ENCODE results near the gene PGBD2.
"Not testable (repeated sequence)": the region's sequence is repeated elsewhere in the genome, so short reads cannot be mapped to it uniquely, and the experiment has no call there.

The PGBD2 gene

DNA sequence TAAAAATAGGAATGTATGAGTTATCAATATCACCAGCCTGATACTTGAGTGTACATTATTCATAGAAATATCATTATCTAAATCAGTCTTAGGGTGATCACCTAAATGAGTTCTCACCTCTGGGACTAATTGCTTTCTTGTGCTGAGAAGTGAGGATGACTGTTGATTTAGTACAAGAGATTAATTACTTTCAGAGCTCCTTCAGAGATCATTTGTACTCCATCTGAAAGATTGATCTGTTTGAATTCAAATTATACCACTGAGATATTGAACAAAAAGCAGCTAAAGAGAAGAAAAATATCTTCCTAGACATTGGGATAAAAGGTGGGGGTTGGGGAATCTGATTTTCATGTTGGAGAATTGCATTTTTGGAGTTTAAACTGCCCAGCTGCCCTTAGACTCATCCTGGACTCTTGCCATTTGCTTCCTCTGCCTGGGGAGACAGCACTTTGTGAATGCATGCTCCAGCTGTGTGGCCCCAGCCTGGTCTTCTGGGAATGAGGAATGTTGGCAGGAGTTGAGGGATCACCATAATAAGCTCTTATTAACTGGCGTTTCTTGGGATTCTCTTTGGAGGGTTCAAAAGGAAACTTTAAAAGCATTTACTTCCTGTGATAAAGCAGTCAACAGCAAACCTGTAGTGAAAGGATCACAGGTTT, 19.7 kb upstream of the PGBD2 start:
- DNase-seq (ENCODE audit: extremely low read depth in 1 of 2, low read depth in 1 of 2), result no peak

- not testable (repeated sequence) for DNase-seq (ENCODE audit: extremely low read depth in 1 of 2, low read depth in 1 of 2)
Measured at GRCh38 chr1:248889914-248890243, 16.2 kb upstream of the PGBD2 start.

DNA sequence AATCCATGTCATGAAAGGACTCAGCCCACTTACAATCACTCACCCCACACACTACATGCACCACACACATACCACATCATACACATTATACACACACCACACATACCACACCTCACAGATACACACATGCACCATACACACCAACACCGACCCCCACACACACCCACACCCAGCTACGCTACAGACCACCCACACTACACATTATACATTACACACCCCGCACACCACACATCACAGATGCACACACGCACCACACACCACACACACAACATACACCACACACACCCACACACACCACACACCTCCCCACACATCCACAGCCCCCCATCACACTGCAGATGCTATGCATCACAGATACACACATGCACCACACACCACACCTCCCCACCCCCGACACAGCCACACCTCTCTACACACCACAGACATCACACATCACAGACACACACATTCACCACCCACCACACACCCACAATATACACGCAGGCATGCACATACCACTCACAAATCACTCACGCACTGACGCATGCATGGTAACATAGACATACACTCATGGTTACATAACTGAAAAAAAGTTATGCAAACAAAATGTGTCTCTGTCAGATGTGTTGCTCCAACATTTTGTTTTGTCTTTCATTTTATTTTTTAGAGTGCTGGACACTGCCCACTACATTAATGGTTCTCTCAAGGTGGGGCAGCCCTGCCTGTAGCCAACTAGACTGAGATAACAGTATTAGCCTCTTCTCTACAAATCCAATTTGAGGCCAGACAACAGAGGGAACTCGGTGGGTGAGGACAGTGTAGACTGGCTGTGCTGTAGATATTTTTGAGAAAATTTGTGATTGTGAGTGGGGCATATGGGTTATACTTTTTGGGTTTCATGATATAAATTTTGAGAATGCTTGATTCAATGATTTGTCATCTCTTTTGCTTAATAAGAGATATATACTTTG, 15.2 kb upstream of the PGBD2 start:
- no peak for DNase-seq (ENCODE audit: extremely low read depth in 1 of 2, low read depth in 1 of 2)

- DNase-seq (ENCODE audit: extremely low read depth in 1 of 2, low read depth in 1 of 2), result no peak
Measured at GRCh38 chr1:248891758-248892157, 14.3 kb upstream of the PGBD2 start.

- DNase-seq (ENCODE audit: extremely low read depth in 1 of 2, low read depth in 1 of 2), result no peak
Measured at GRCh38 chr1:248892590-248892989, 13.4 kb upstream of the PGBD2 start.

DNA sequence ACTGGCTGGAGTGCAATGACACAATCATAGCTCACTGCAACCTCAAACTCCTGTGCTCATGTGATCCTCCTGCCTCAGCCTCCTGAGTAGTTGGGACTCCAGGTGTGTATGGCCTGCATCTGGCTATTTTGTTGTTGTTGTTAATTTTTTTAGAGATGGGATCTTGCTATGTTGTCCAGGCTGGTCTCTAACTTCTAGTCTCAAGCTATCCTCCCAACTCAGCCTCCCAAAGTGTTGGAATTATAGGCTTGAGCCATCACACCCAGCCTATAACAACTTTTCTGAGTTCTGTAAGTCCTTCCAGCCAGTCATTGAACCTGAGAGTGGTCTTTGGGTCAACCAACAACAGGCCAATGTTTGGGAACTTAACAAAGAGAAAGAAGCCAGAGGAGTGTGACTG, 11.2 kb upstream of the PGBD2 start:
- DNase-seq (ENCODE audit: extremely low read depth in 1 of 2, low read depth in 1 of 2), result no peak

- no peak for DNase-seq (ENCODE audit: extremely low read depth in 1 of 2, low read depth in 1 of 2)
Measured at GRCh38 chr1:248897412-248898337, 8.4 kb upstream of the PGBD2 start.

- DNase-seq (ENCODE audit: extremely low read depth in 1 of 2, low read depth in 1 of 2), result no peak
Measured at GRCh38 chr1:248900637-248901036, 5.4 kb upstream of the PGBD2 start.

DNA sequence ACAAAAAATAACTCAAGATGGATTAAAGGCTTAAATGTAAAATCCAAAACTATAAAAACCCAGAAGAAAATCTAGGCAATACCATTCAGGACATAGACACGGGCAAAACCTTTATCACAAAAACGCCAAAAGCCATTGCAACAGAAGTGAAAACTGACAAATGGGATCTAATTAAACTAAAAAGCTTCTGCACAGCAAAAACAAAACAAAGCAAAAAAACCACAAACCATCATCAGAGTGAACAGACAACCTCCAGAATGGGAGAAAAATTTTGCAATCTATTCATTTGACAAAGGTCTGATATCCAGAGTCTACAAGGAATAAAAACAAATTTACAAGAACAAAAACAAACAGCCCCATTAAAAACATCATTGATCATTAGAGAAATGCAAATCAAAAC, 4.5 kb upstream of the PGBD2 start:
- no peak for DNase-seq (ENCODE audit: extremely low read depth in 1 of 2, low read depth in 1 of 2)

DNA sequence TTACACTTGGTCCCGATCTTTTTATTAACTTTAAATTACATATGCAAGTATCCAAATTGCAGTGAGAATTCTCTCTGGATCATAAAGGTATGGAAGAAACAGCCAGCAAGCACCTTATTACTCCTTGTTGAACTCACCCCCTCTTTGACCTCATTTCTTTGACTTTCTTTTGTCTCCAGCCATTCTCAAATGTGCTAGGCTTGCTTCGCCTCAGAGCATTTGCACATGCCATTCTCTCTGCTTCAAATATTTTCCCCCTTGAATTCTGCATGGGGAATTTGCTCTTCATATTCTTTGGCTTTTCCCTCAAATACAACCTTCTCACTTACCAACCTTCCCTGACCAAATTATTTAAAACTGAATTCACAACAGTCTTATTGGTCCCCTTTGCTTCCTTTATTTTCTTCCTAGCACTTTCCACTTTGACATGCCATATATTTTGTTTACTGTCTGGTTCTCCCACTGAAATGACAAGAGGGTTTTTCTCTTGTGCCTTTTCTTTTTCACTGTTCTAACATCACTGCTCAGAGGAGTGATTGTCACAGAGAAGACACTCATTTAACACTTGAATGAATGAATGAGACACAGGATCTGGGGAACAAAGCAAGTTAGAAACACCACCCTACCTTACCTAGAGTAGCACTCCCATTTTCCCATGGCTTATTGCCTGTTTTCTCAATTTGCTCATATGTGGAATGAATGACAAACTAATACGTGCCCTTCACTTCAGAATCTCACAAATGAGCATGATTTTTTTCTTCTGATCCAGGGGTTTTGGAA, 1.4 kb upstream of the PGBD2 start:
- DNase-seq (ENCODE audit: extremely low read depth in 1 of 2, low read depth in 1 of 2), result no peak

DNA sequence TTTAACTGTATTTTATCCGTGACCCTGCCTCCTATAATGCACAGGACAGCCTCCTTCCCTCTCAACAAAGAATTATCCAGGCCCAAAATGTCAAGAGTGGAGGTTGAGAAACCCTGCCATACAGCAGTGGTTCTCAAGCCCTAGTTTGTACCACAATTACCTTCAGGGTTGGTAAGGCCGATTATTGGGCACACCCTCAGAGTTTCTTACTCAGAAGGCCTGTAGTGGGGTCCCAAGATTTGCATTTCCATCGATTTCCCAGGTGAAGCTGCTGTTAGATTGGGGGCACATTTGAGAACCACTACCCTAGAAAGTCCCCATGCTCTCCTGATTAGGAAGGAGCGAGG, 400 bp upstream of the PGBD2 start:
- no peak for DNase-seq (ENCODE audit: extremely low read depth in 1 of 2, low read depth in 1 of 2)

- DNase-seq (ENCODE audit: extremely low read depth in 1 of 2, low read depth in 1 of 2), result no peak
Measured at GRCh38 chr1:248906753-248907661, 972 bp downstream of the PGBD2 start.

GRCh38 chr1:248910761-248911160, 4.7 kb downstream of the PGBD2 start:
- DNase-seq (ENCODE audit: extremely low read depth in 1 of 2, low read depth in 1 of 2), result no peak

DNA sequence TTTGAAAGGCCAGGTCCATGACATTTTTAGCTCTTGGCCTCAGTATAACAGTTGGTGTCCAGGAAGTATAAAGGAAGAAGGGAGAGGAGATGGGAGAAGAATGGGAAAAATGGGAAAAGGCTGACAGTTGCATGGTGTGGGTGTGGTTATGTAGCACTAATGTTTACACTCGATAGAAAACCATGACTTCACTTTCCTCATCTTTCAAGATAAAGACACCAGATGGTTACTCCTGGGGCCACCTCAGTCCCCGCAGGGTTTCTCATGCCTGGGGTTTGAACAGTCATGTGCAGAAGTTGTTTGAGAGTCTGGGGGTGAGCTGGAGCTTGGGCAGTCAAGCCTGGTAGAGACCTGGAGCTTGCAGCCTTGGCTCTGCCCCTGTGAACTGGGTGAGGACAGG, 7.9 kb downstream of the PGBD2 start:
- no peak for DNase-seq (ENCODE audit: extremely low read depth in 1 of 2, low read depth in 1 of 2)

DNA sequence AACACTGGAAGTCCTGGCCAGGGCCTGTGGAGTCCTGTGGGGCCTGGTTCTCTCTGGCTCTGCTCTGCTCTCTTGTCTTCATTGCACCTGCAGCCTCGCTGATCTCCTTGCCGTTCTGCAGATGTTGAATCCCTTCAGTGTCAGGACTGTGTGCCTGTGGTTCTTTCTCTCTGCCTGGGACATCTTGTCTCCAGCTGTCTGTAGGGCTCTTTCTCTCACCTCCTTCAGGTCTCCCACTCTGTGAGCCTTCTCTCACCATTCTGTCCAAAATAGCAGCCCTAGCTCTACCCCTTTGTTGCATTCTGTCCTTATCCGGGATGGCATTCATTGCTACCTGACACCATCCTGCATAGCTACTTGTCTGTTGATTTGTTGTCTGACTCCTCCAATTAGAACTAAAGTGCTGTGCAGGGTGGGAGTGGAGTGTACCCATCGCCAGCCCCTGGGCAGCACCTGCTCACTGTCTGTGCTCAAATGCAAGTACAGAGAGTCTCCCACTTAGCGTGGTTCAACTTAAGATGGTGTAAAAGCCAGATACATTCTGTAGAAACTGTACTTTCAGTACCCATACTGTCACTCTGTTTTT, 8.9 kb downstream of the PGBD2 start:
- DNase-seq (ENCODE audit: extremely low read depth in 1 of 2, low read depth in 1 of 2), result no peak

GRCh38 chr1:248918131-248918530, 12.1 kb downstream of the PGBD2 start:
- DNase-seq (ENCODE audit: extremely low read depth in 1 of 2, low read depth in 1 of 2), result no peak

GRCh38 chr1:248923352-248924338, 17.6 kb downstream of the PGBD2 start:
- no peak for DNase-seq (ENCODE audit: extremely low read depth in 1 of 2, low read depth in 1 of 2)

All from activated CD8-positive, alpha-beta memory T cell treated with anti-CD3 and anti-CD28 coated beads for 1 hour (primary cell).